ENCODE results near the gene CISH.

- no peak for TF ChIP-seq CTCF (conservative IDR thresholded peaks at IDR 0.05)
- no peak for TF ChIP-seq EZH2 (IDR thresholded peaks at IDR 0.05; ENCODE audit: low read depth)
Measured at GRCh38 chr3:50632450-50632849, 20.9 kb upstream of the CISH start.
